GM12892 (cell line): ENCODE measurements around the gene UGT1A8.

Experiments
- POLR2A ChIP-seq: IDR thresholded peaks from 2 replicates; pipeline ENCODE4 v1.6.1; 2011; ENCODE audit warnings: low read depth, low read length, control low read depth
- POLR2AphosphoS5 ChIP-seq: IDR thresholded peaks from 2 replicates; pipeline ENCODE4 v1.6.1; 2011; ENCODE audit warnings: low read depth, low read length, control low read depth

DNA sequence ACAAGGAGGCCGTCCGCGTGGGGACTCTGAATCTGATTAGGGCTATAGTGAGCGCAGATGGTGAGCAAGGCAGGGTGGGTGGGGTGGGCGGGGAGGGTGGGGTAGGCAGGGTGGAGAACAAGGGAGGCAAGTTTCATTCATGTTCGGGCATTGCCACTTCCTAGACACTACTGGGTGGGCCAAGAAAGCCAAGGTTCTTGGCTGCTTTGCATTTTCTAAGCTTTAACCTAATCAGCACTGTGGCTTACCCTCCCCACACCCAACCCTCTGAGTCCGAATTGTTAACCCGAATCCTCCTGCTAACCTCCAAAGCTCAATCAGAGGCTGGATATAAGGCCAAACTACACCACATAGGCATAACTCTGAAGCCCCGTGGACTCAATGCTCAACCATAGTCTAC, 178.8 kb downstream of the UGT1A8 start:
- TF ChIP-seq POLR2A (no peak), POLR2AphosphoS5 (no peak)
